Measurements from ENCODE around the gene GIMD1.

DNA sequence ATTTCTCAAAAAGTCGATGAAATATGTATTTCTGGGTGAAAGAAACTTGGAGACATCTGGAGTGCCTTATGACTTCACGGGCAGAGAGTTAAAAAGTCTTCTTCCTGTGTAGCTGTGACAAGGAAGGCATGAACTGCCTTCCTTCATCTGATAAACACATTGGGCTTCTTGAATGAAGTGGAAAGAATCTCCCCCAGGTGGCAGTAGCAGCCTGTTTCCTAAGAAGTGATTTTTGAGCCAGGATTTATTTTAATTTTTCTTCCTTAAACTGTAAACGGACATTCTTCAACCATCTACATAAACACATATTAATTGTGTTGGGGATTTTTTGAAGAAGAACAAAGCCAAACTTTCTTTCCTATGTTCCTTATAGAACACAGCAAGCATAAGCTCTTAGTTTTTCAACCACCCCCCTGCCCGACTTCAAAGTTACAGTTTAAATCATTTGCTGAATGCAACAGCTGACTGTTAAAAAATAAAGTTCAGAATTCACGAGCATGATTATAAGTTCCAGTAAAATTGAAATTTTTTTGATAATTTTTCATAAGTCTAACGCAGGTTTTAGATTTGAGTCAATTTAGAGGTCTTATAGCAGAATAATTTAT lies 980 bp upstream of the GIMD1 start:
- TF ChIP-seq, protein P1, sequence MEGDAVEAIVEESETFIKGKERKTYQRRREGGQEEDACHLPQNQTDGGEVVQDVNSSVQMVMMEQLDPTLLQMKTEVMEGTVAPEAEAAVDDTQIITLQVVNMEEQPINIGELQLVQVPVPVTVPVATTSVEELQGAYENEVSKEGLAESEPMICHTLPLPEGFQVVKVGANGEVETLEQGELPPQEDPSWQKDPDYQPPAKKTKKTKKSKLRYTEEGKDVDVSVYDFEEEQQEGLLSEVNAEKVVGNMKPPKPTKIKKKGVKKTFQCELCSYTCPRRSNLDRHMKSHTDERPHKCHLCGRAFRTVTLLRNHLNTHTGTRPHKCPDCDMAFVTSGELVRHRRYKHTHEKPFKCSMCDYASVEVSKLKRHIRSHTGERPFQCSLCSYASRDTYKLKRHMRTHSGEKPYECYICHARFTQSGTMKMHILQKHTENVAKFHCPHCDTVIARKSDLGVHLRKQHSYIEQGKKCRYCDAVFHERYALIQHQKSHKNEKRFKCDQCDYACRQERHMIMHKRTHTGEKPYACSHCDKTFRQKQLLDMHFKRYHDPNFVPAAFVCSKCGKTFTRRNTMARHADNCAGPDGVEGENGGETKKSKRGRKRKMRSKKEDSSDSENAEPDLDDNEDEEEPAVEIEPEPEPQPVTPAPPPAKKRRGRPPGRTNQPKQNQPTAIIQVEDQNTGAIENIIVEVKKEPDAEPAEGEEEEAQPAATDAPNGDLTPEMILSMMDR (IDR thresholded peaks at IDR 0.05) = peak in 4 of 6 experiments; percentile 25 to 55 (median 32)
- no peak for TF ChIP-seq POLR2A (IDR thresholded peaks at IDR 0.05)
